PC-9 (cell line): ENCODE results near the gene KIN. TPM values are rescaled to one million over a fixed set of nuclear protein-coding genes. Genes with fewer than 3 reads are reported as not detected.

Source experiments
- BruUV-seq: library from RNA; stranded (reverse); fragments of 400-500 nt; replicated peaks from 2 replicates; lab custom pipeline; 2021; lab: Mats Ljungman, UMichigan
- CTCF ChIA-PET: fragments of 300-600 bp; sonication (Branson Sonifier 250); formaldehyde crosslinking; loops from one replicate; lab custom pipeline; 2022; ENCODE audit warnings: antibody characterized with exemption; lab: Charles Lee
- POLR2A ChIA-PET: fragments of 300-600 bp; sonication (Branson Sonifier 250); formaldehyde crosslinking; loops from one replicate; lab custom pipeline; 2022; ENCODE audit warnings: antibody characterized with exemption; ENCODE audit not compliant: unreplicated experiment; lab: Charles Lee
- DNase-seq, 2 experiments: peaks; one replicate each; pipeline versions ENCODE4 v3.0.0 to v3.0.0-alpha.2; 2015 to 2022; ENCODE audit warnings: mixed read lengths in 1 of 2
- H2AFZ ChIP-seq: fragments of 200-600 bp; sonication (generic); 2 replicates; pipeline ENCODE4 v1.8.1; 2017; ENCODE audit warnings: antibody characterized with exemption
- H3F3A ChIP-seq: fragments of 200-600 bp; sonication (generic); 2 replicates; pipeline ENCODE4 v1.8.1; 2017; ENCODE audit warnings: antibody characterized with exemption, mild to moderate bottlenecking, low read depth; ENCODE audit not compliant: insufficient read depth
- H3K27ac ChIP-seq: fragments of 200-600 bp; sonication (generic); 2 replicates; pipeline ENCODE4 v1.6.1; 2016; ENCODE audit warnings: mixed run types
- H3K27me3 ChIP-seq: fragments of 200-600 bp; sonication (generic); 2 replicates; pipeline ENCODE4 v1.6.1; 2016; ENCODE audit warnings: low read depth, mixed run types; ENCODE audit not compliant: insufficient read depth
- H3K36me3 ChIP-seq: fragments of 200-600 bp; sonication (generic); 2 replicates; pipeline ENCODE4 v1.6.1; 2016; ENCODE audit warnings: low read depth, mixed run types
- H3K4me1 ChIP-seq: fragments of 200-600 bp; sonication (generic); replicated peaks from 2 replicates; pipeline ENCODE4 v1.6.1; 2016; ENCODE audit warnings: mixed run types; ENCODE audit not compliant: insufficient read depth
- H3K4me2 ChIP-seq: fragments of 200-600 bp; sonication (generic); 2 replicates; pipeline ENCODE4 v1.6.1; 2017; ENCODE audit warnings: mixed run types
- H3K4me3 ChIP-seq: fragments of 200-600 bp; sonication (generic); 2 replicates; pipeline ENCODE4 v1.6.1; 2016; ENCODE audit warnings: mixed run types
- H3K79me2 ChIP-seq: fragments of 200-600 bp; sonication (generic); 2 replicates; pipeline ENCODE4 v1.6.1; 2017; ENCODE audit warnings: low read depth, mixed run types
- H3K9me2 ChIP-seq: fragments of 200-600 bp; sonication (generic); 2 replicates; pipeline ENCODE4 v1.8.1; 2017; ENCODE audit warnings: mild to moderate bottlenecking; ENCODE audit not compliant: insufficient read depth
- H3K9me3 ChIP-seq: fragments of 200-600 bp; sonication (generic); 2 replicates; pipeline ENCODE4 v1.8.1; 2016; ENCODE audit warnings: low read depth; ENCODE audit not compliant: insufficient read depth
- H4K20me1 ChIP-seq: fragments of 200-600 bp; sonication (generic); 2 replicates; pipeline ENCODE4 v1.8.1; 2017; ENCODE audit not compliant: insufficient read depth
- CTCF ChIP-seq: fragments of 200-600 bp; sonication (generic); conservative IDR thresholded peaks from 2 replicates; pipeline ENCODE4 v1.6.1; 2017; ENCODE audit warnings: mixed run types, antibody characterized with exemption, mild to moderate bottlenecking, moderate library complexity
- EZH2 ChIP-seq: fragments of 200-600 bp; sonication (generic); IDR thresholded peaks from 2 replicates; pipeline ENCODE4 v1.8.0; 2017; ENCODE audit warnings: antibody characterized with exemption, low read depth
- intact Hi-C: fragments of 100-400 bp; cut with micrococcal nuclease; formaldehyde crosslinking; loops from one replicate; pipeline ENCODE4 v1.10.0; 2022; ENCODE audit not compliant: unreplicated experiment
- total RNA-seq: library from RNA; stranded (reverse); gene quantifications from 2 replicates; pipeline ENCODE4 v1.2.3, GENCODE V29; 2021

The KIN gene
- total RNA-seq, 1 experiment from 2014 or later, result 10.4 TPM

- Histone ChIP-seq H3K4me3 (no peak overlapping the region), H3F3A (no peaks in the 10 kb centered on the region), H3K9me3 (no peaks in the 10 kb centered on the region), H3K4me1 (no peaks in the 10 kb centered on the region), H3K9me2 (no peaks in the 10 kb centered on the region), H3K4me2 (no peak overlapping the region), H3K27me3 (no peaks in the 10 kb centered on the region), H3K27ac (no peak overlapping the region), H2AFZ (no peak overlapping the region), H3K79me2 (no peaks in the 10 kb centered on the region), H3K36me3 (peaks cover 5% of the 10 kb centered on the region; the same call in 1 of the 2 replicates), H4K20me1 (no peaks in the 10 kb centered on the region)
- BruUV-seq, result no TSS peak
- intact Hi-C loops, result no loop called here
- POLR2A ChIA-PET, result no interaction called here
- TF ChIP-seq CTCF (no peak), EZH2 (no peak)
- CTCF ChIA-PET, result no interaction called here
- DNase-seq, result no peak
These were observed 11.0 kb downstream of the KIN start for GRCh38 chr10:7776777-7777176.

GRCh38 chr10:7773845-7774801, 13.7 kb downstream of the KIN start:
- H4K20me1 ChIP-seq, result no peaks in the 10 kb centered on the region
- BruUV-seq, result no TSS peak
- H3K9me3 ChIP-seq, result no peaks in the 10 kb centered on the region
- no peaks in the 10 kb centered on the region for H3K4me1 ChIP-seq
- no peaks in the 10 kb centered on the region for H3F3A ChIP-seq
- H3K4me2 ChIP-seq, result no peak overlapping the region
- ChIA-PET POLR2A (no interaction called here), CTCF (no interaction called here)
- H3K27ac ChIP-seq, result no peak overlapping the region
- DNase-seq, result no peak
- no peaks in the 10 kb centered on the region for H3K79me2 ChIP-seq
- no peaks in the 10 kb centered on the region for H3K9me2 ChIP-seq
- no peaks in the 10 kb centered on the region for H3K27me3 ChIP-seq
- H3K4me3 ChIP-seq, result no peak overlapping the region
- intact Hi-C loops, result no loop called here
- no peaks in the 10 kb centered on the region for H3K36me3 ChIP-seq
- TF ChIP-seq EZH2, result no peak
- no peak for TF ChIP-seq CTCF
- H2AFZ ChIP-seq, result no peak overlapping the region

GRCh38 chr10:7768417-7768816, 19.4 kb downstream of the KIN start:
- POLR2A ChIA-PET, result no interaction called here
- no peak for TF ChIP-seq CTCF
- no peak for TF ChIP-seq EZH2
- no peaks in the 10 kb centered on the region for H3K27me3 ChIP-seq
- H3K4me1 ChIP-seq, result no peaks in the 10 kb centered on the region
- H3K36me3 ChIP-seq, result no peaks in the 10 kb centered on the region
- no peak overlapping the region for H2AFZ ChIP-seq
- DNase-seq, result no peak
- H3K4me3 ChIP-seq, result no peak overlapping the region
- no peaks in the 10 kb centered on the region for H4K20me1 ChIP-seq
- no peak overlapping the region for H3K27ac ChIP-seq
- intact Hi-C loops, result no loop called here
- CTCF ChIA-PET, result no interaction called here
- no peaks in the 10 kb centered on the region for H3K9me2 ChIP-seq
- no peaks in the 10 kb centered on the region for H3K79me2 ChIP-seq
- H3F3A ChIP-seq, result no peaks in the 10 kb centered on the region
- BruUV-seq, result no TSS peak
- H3K9me3 ChIP-seq, result no peaks in the 10 kb centered on the region
- H3K4me2 ChIP-seq, result no peak overlapping the region
